Vagina (tissue), 2 donors: Measurements from ENCODE around the gene KAT5. TPM values are rescaled to one million over a fixed set of nuclear protein-coding genes. Genes with fewer than 3 reads are reported as not detected.
"Not testable (repeated sequence)": the region's sequence is repeated elsewhere in the genome, so short reads cannot be mapped to it uniquely, and the experiment has no call there.

Source experiments
- DNase-seq, 2 donors: peaks; one replicate each; pipeline ENCODE4 v3.0.0-alpha.2; 2017; ENCODE audit errors: extremely low spot score in 2 of 2
- H3K27ac ChIP-seq: fragments of 200-600 bp; sonication (generic); one replicate; pipeline ENCODE4 v1.5.1; 2019
- H3K27me3 ChIP-seq: fragments of 200-600 bp; sonication (generic); one replicate; pipeline ENCODE4 v1.5.1; 2019
- H3K36me3 ChIP-seq, 2 donors: fragments of 200-600 bp; sonication (generic); one replicate each; pipeline ENCODE4 v1.5.1; 2017 to 2019
- H3K4me1 ChIP-seq: fragments of 200-600 bp; sonication (generic); one replicate; pipeline ENCODE4 v1.5.1; 2019
- H3K4me3 ChIP-seq, 2 donors: fragments of 200-600 bp; sonication (generic); 1 replicate in 1 of 2; 2 replicates in 1 of 2; pipeline ENCODE4 v1.5.1; 2016 to 2019
- H3K9me3 ChIP-seq: fragments of 200-600 bp; sonication (generic); one replicate; pipeline ENCODE4 v1.5.1; 2019
- POLR2A ChIP-seq, 2 donors: fragments of 450-650 bp; IDR thresholded peaks; one replicate each; pipeline ENCODE4 v1.6.1; 2017; ENCODE audit warnings: antibody characterized with exemption in 2 of 2, mild to moderate bottlenecking in 2 of 2, moderate library complexity in 2 of 2
- POLR2AphosphoS5 ChIP-seq, 2 donors: sonication (generic); formaldehyde crosslinking; IDR thresholded peaks; one replicate each; pipeline ENCODE4 v1.9.0; 2017; ENCODE audit warnings: antibody characterized with exemption in 2 of 2, mild to moderate bottlenecking in 2 of 2, low read depth in 1 of 2; ENCODE audit not compliant: insufficient read depth in 1 of 2
- intact Hi-C: fragments of 100-400 bp; cut with DNase I; formaldehyde crosslinking; loops from one replicate; pipeline ENCODE4 v1.15.1; 2023
- small RNA-seq: library from RNA; depleted of rRNA; stranded (forward); fragments of <200 nt; gene quantifications from one replicate; pipeline ENCODE3, GENCODE V24; 2016
- total RNA-seq: library from RNA; depleted of rRNA; stranded (reverse); fragments of >200 nt; gene quantifications from one replicate; pipeline ENCODE4 v1.2.3, GENCODE V29; 2016
- TF ChIP-seq, protein P1 (sequence below), 3 experiments: fragments of 450-650 bp in 2 of 3; fragments of 200-600 bp in 1 of 3; sonication (generic) in 1 of 3; IDR thresholded peaks; one replicate each; pipeline ENCODE4 v1.5.1; 2017 to 2019; ENCODE audit warnings: antibody characterized with exemption in 3 of 3, mild to moderate bottlenecking in 2 of 3, moderate library complexity in 2 of 3

KAT5 gene
- total RNA-seq, 1 donor from 2014 or later = 58.9 TPM

GRCh38 chr11:65766535-65766934 lies 54.5 kb downstream of the KAT5 start:
- Histone ChIP-seq H3K4me3 (no peak overlapping the region), H3K36me3 (no peaks in the 10 kb centered on the region), H3K4me1 (no peaks in the 10 kb centered on the region), H3K9me3 (no peaks in the 10 kb centered on the region), H3K27ac (no peak overlapping the region), H3K27me3 (no peaks in the 10 kb centered on the region)
- no peak for DNase-seq
- TF ChIP-seq POLR2A (IDR thresholded peaks at IDR 0.05) = no peak
- TF ChIP-seq POLR2AphosphoS5 (IDR thresholded peaks at IDR 0.05; ENCODE audit: insufficient read depth in 1 of 2, low read depth in 1 of 2) = no peak
- TF ChIP-seq, protein P1, sequence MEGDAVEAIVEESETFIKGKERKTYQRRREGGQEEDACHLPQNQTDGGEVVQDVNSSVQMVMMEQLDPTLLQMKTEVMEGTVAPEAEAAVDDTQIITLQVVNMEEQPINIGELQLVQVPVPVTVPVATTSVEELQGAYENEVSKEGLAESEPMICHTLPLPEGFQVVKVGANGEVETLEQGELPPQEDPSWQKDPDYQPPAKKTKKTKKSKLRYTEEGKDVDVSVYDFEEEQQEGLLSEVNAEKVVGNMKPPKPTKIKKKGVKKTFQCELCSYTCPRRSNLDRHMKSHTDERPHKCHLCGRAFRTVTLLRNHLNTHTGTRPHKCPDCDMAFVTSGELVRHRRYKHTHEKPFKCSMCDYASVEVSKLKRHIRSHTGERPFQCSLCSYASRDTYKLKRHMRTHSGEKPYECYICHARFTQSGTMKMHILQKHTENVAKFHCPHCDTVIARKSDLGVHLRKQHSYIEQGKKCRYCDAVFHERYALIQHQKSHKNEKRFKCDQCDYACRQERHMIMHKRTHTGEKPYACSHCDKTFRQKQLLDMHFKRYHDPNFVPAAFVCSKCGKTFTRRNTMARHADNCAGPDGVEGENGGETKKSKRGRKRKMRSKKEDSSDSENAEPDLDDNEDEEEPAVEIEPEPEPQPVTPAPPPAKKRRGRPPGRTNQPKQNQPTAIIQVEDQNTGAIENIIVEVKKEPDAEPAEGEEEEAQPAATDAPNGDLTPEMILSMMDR (IDR thresholded peaks at IDR 0.05) = no peak
- intact Hi-C loops = no loop called here

- intact Hi-C loops = no loop called here
- no peak for TF ChIP-seq POLR2A (IDR thresholded peaks at IDR 0.05)
- TF ChIP-seq, protein P1 (IDR thresholded peaks at IDR 0.05) = no peak
- DNase-seq = no peak
- Histone ChIP-seq H3K9me3 (no peaks in the 10 kb centered on the region), H3K27me3 (no peaks in the 10 kb centered on the region), H3K4me1 (no peaks in the 10 kb centered on the region), H3K36me3 (no peaks in the 10 kb centered on the region), H3K4me3 (no peak overlapping the region), H3K27ac (no peak overlapping the region)
Measured at GRCh38 chr11:65767406-65767805, 55.4 kb downstream of the KAT5 start.

GRCh38 chr11:65767806-65768205 lies 55.8 kb downstream of the KAT5 start:
- H3K4me3 ChIP-seq, H3K4me1 ChIP-seq, H3K9me3 ChIP-seq, H3K27ac ChIP-seq, H3K27me3 ChIP-seq, intact Hi-C loops, H3K36me3 ChIP-seq, DNase-seq: not testable (repeated sequence)

Small RNAs within 50 kb of the gene (small RNA-seq; reads per million reads assigned to genes)
- not detected for gene RN7SL309P

Other genes starting within 250 kb of the KAT5 start
- 16,459 TPM for gene MALAT1, start 213.2 kb upstream of the KAT5 start, total RNA-seq
- gene SCYL1, start 187.2 kb upstream of the KAT5 start, total RNA-seq = 77.3 TPM
- gene LTBP3, start 153.9 kb upstream of the KAT5 start, total RNA-seq = 246 TPM
- gene ZNRD2, start 141.8 kb upstream of the KAT5 start, total RNA-seq = 68.5 TPM
- gene FAM89B, start 139.7 kb upstream of the KAT5 start, total RNA-seq = 62.4 TPM
- 123 TPM for gene EHBP1L1, start 136.2 kb upstream of the KAT5 start, total RNA-seq
- gene KCNK7, start 116.5 kb upstream of the KAT5 start, total RNA-seq = 12.0 TPM
- 38.1 TPM for gene MAP3K11, start 98.0 kb upstream of the KAT5 start, total RNA-seq
- gene PCNX3, start 96.5 kb upstream of the KAT5 start, total RNA-seq = 24.8 TPM
- 63.3 TPM for gene SIPA1, start 74.2 kb upstream of the KAT5 start, total RNA-seq
- 59.2 TPM for gene RELA, start 49.3 kb upstream of the KAT5 start, total RNA-seq
- 66.8 TPM for gene RNASEH2C, start 8.5 kb downstream of the KAT5 start, total RNA-seq
- gene AP5B1, start 68.7 kb downstream of the KAT5 start, total RNA-seq = 16.5 TPM
- gene OVOL1, start 74.8 kb downstream of the KAT5 start, total RNA-seq = 17.4 TPM
- gene SNX32, start 121.7 kb downstream of the KAT5 start, total RNA-seq = 1.5 TPM
- 589 TPM for gene CFL1, start 145.9 kb downstream of the KAT5 start, total RNA-seq
- gene MUS81, start 148.2 kb downstream of the KAT5 start, total RNA-seq = 48.9 TPM
- gene EFEMP2, start 160.5 kb downstream of the KAT5 start, total RNA-seq = 57.9 TPM
- gene CTSW, start 167.6 kb downstream of the KAT5 start, total RNA-seq = 0.74 TPM
- 78.6 TPM for gene FIBP, start 176.2 kb downstream of the KAT5 start, total RNA-seq
- 76.4 TPM for gene CCDC85B, start 178.4 kb downstream of the KAT5 start, total RNA-seq
- gene FOSL1, start 188.1 kb downstream of the KAT5 start, total RNA-seq = 20.9 TPM
- gene C11orf68, start 206.8 kb downstream of the KAT5 start, total RNA-seq = 21.1 TPM
- 59.2 TPM for gene DRAP1, start 207.2 kb downstream of the KAT5 start, total RNA-seq
- gene TSGA10IP, start 233.2 kb downstream of the KAT5 start, total RNA-seq = not detected
- 26.0 TPM for gene SART1, start 249.5 kb downstream of the KAT5 start, total RNA-seq